Keratinocyte (primary cell): ENCODE results near the gene CDA. TPM values are rescaled to one million over a fixed set of nuclear protein-coding genes. Genes with fewer than 3 reads are reported as not detected.

Experiments used
- DNase-seq: peaks from one replicate; pipeline ENCODE4 v3.0.0-alpha.2; 2011; ENCODE audit warnings: low read depth, missing footprints, low spot score
- FAIRE-seq: peaks from 2 replicates; lab custom pipeline; 2011; peaks lifted over from hg19 to GRCh38; lab: Jason Lieb, UNC
- H2AFZ ChIP-seq: 2 replicates; pipeline ENCODE4 v1.6.0; 2012; ENCODE audit warnings: low read length, control low read depth, inconsistent platforms; ENCODE audit not compliant: control insufficient read depth
- H3K27ac ChIP-seq: 2 replicates; pipeline ENCODE4 v1.5.1; 2011; ENCODE audit warnings: low read length; ENCODE audit not compliant: control insufficient read depth, insufficient read depth
- H3K27me3 ChIP-seq: 3 replicates; pipeline ENCODE4 v1.6.0; 2011; ENCODE audit warnings: low read length; ENCODE audit not compliant: control insufficient read depth, insufficient read depth; ENCODE audit errors: extremely low read depth
- H3K36me3 ChIP-seq, 2 experiments: 2 replicates in 1 of 2; 3 replicates in 1 of 2; pipeline ENCODE4 v1.5.1; 2011; ENCODE audit warnings: low read length in 2 of 2, mild to moderate bottlenecking in 1 of 2; ENCODE audit not compliant: control insufficient read depth in 2 of 2, insufficient read depth in 2 of 2; ENCODE audit errors: extremely low read depth in 1 of 2
- H3K4me1 ChIP-seq: 3 replicates; pipeline ENCODE4 v1.5.1; 2011; ENCODE audit warnings: low read length; ENCODE audit not compliant: control insufficient read depth, insufficient read depth; ENCODE audit errors: extremely low read depth
- H3K4me2 ChIP-seq: 3 replicates; pipeline ENCODE4 v1.6.0; 2011; ENCODE audit warnings: low read depth, low read length; ENCODE audit not compliant: control insufficient read depth, insufficient read depth; ENCODE audit errors: extremely low read depth
- H3K4me3 ChIP-seq, 3 experiments: fragments of 200-600 bp in 1 of 3; sonication (generic) in 1 of 3; 2 replicates in 2 of 3; 3 replicates in 1 of 3; pipeline ENCODE4 v1.5.1; 2011 to 2016; ENCODE audit warnings: low read length in 3 of 3, mild to moderate bottlenecking in 3 of 3, control low read depth in 2 of 3, inconsistent platforms in 1 of 3, low read depth in 1 of 3, mixed read lengths in 1 of 3, mixed run types in 1 of 3, moderate library complexity in 1 of 3; ENCODE audit not compliant: control insufficient read depth in 2 of 3, insufficient read depth in 2 of 3; ENCODE audit errors: extremely low read depth in 1 of 3
- H3K79me2 ChIP-seq: 2 replicates; pipeline ENCODE4 v1.6.0; 2012; ENCODE audit warnings: low read length; ENCODE audit not compliant: control insufficient read depth, insufficient read depth
- H3K9ac ChIP-seq: 3 replicates; pipeline ENCODE4 v1.6.0; 2011; ENCODE audit warnings: low read length; ENCODE audit not compliant: control insufficient read depth, insufficient read depth; ENCODE audit errors: extremely low read depth
- H3K9me1 ChIP-seq: 3 replicates; pipeline ENCODE4 v1.6.0; 2011; ENCODE audit warnings: low read length; ENCODE audit not compliant: control insufficient read depth, insufficient read depth; ENCODE audit errors: extremely low read depth
- H3K9me3 ChIP-seq: 2 replicates; pipeline ENCODE4 v1.5.1; 2012; ENCODE audit warnings: low read depth, low read length; ENCODE audit not compliant: control insufficient read depth
- H4K20me1 ChIP-seq: 3 replicates; pipeline ENCODE4 v1.6.0; 2011; ENCODE audit warnings: low read length; ENCODE audit not compliant: control insufficient read depth, insufficient read depth; ENCODE audit errors: extremely low read depth
- EZH2 ChIP-seq: IDR thresholded peaks from one replicate; pipeline ENCODE4 v1.6.1; 2012; ENCODE audit warnings: inconsistent platforms, mild to moderate bottlenecking, low read length, moderate library complexity
- dilution Hi-C: fragments of 300-500 bp; cut with MboI; formaldehyde crosslinking; loops from one replicate; pipeline ENCODE4 v1.7.0; 2020; ENCODE audit warnings: low sequenced_read_pairs; ENCODE audit not compliant: extremely low pct_ligation_motif_present
- polyA plus RNA-seq, 5 experiments: library from polyadenylated mRNA; depleted of rRNA in 3 of 5; stranded (reverse) in 3 of 5; stranded (forward) in 1 of 5; unstranded in 1 of 5; fragments of >200 nt; gene quantifications; 1 replicate in 1 of 5; 2 replicates in 3 of 5; 3 replicates in 1 of 5; pipeline versions ENCODE4 v1.2.1 to v1.2.3, GENCODE V29; 2011 to 2012; ENCODE audit warnings: missing spikeins in 2 of 5, low read depth in 1 of 5, low replicate concordance in 1 of 5
- TF ChIP-seq, protein P1 (sequence below), 3 experiments: IDR thresholded peaks in 1 of 3; conservative IDR thresholded peaks in 1 of 3; optimal IDR thresholded peaks in 1 of 3; 2 replicates in 2 of 3; 3 replicates in 1 of 3; pipeline versions ENCODE3 to v1.5.1; 2011; ENCODE audit warnings: low read length in 3 of 3, mild to moderate bottlenecking in 3 of 3, moderate library complexity in 2 of 3, control low read depth in 1 of 3, inconsistent platforms in 1 of 3; ENCODE audit not compliant: insufficient read depth in 2 of 3; ENCODE audit errors: extremely low read depth in 1 of 3

CDA gene
- polyA plus RNA-seq, 1 donor (not counting 4 experiments of a cell fraction or from before 2014, with no cell fraction given): 44.9 TPM

DNA sequence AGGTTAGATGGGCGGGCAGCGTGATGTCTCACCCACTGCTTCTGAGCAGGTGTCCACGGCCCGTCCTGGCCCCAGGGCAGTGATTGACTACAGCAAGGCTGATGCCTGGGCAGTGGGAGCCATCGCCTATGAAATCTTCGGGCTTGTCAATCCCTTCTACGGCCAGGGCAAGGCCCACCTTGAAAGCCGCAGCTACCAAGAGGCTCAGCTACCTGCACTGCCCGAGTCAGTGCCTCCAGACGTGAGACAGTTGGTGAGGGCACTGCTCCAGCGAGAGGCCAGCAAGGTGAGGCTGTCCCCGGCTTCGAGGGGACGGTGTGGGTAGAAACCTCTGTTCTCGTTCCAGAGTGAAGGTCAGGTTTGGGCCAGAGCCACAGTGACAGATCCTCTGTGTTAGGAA, 60.0 kb downstream of the CDA start:
- DNase-seq: no peak
- no peak for TF ChIP-seq EZH2
- TF ChIP-seq, protein P1, sequence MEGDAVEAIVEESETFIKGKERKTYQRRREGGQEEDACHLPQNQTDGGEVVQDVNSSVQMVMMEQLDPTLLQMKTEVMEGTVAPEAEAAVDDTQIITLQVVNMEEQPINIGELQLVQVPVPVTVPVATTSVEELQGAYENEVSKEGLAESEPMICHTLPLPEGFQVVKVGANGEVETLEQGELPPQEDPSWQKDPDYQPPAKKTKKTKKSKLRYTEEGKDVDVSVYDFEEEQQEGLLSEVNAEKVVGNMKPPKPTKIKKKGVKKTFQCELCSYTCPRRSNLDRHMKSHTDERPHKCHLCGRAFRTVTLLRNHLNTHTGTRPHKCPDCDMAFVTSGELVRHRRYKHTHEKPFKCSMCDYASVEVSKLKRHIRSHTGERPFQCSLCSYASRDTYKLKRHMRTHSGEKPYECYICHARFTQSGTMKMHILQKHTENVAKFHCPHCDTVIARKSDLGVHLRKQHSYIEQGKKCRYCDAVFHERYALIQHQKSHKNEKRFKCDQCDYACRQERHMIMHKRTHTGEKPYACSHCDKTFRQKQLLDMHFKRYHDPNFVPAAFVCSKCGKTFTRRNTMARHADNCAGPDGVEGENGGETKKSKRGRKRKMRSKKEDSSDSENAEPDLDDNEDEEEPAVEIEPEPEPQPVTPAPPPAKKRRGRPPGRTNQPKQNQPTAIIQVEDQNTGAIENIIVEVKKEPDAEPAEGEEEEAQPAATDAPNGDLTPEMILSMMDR (optimal IDR thresholded peaks at IDR 0.05 in 1 of 3, IDR thresholded peaks at IDR 0.05 in 1 of 3, conservative IDR thresholded peaks at IDR 0.05 in 1 of 3; ENCODE audit: extremely low read depth in 1 of 3, insufficient read depth in 2 of 3, low read length in 3 of 3): no peak
- dilution Hi-C loops: no loop called here

DNA sequence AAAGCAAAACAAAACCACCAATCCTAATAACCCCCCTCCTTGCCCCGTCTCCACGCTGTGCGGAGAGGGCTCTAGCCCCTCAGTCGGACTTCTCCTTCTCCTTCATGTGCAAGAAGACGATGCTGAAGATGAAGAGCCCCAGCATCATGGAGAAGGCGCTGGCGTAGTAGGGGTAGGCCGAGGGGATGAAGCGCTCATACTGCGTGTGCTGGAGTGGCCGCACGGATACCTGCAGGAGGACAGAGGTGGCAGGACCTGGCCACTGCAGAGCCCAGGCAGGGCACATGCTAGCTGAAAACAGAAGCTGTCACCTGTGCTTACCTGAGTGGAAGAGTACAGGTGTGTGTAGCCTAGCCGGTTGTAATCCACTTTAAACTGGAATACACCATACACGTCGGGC, 63.4 kb downstream of the CDA start:
- no peak overlapping the region for H3K27ac ChIP-seq
- DNase-seq: no peak
- no peaks in the 10 kb centered on the region for H3K9me3 ChIP-seq
- TF ChIP-seq, protein P1 (optimal IDR thresholded peaks at IDR 0.05 in 1 of 3, IDR thresholded peaks at IDR 0.05 in 1 of 3, conservative IDR thresholded peaks at IDR 0.05 in 1 of 3; ENCODE audit: extremely low read depth in 1 of 3, insufficient read depth in 2 of 3, low read length in 3 of 3): no peak
- no peak for TF ChIP-seq EZH2
- peaks cover 52 to 67% of the 10 kb centered on the region in 2 experiments for H3K36me3 ChIP-seq
- dilution Hi-C loops: no loop called here
- H3K79me2 ChIP-seq: peaks cover 21% of the 10 kb centered on the region
- no peak overlapping the region for H3K4me2 ChIP-seq
- no peaks in the 10 kb centered on the region for H3K4me1 ChIP-seq
- no peak overlapping the region for H3K9ac ChIP-seq
- FAIRE-seq: no peak
- no peak overlapping the region for H3K4me3 ChIP-seq
- H4K20me1 ChIP-seq: peaks cover 4% of the 10 kb centered on the region
- H2AFZ ChIP-seq: no peak overlapping the region
- H3K9me1 ChIP-seq: no peaks in the 10 kb centered on the region
- H3K27me3 ChIP-seq: no peaks in the 10 kb centered on the region

More for the DNA sequence above, 60.0 kb downstream of the CDA start:
- Histone ChIP-seq H3K36me3 (peaks cover 42 to 50% of the 10 kb centered on the region in 2 experiments), H3K79me2 (no peaks in the 10 kb centered on the region), H3K9ac (no peak overlapping the region), H4K20me1 (no peaks in the 10 kb centered on the region), H3K4me3 (no peak overlapping the region), H2AFZ (no peak overlapping the region), H3K4me2 (no peak overlapping the region), H3K9me3 (no peaks in the 10 kb centered on the region), H3K9me1 (no peaks in the 10 kb centered on the region), H3K27ac (no peak overlapping the region), H3K4me1 (no peaks in the 10 kb centered on the region), H3K27me3 (no peaks in the 10 kb centered on the region)
- FAIRE-seq: no peak
